Smooth muscle cell (in vitro differentiated cells): ENCODE data around the gene PLCD3. TPM values are rescaled to one million over a fixed set of nuclear protein-coding genes. Genes with fewer than 3 reads are reported as not detected.

Experiments used
- DNase-seq: peaks from one replicate; lab custom pipeline; 2025; ENCODE audit not compliant: unreplicated experiment; lab: John Stamatoyannopoulos, UW
- H2AFZ ChIP-seq: fragments of 200-600 bp; sonication (generic); 2 replicates; pipeline ENCODE4 v1.6.0; 2016; ENCODE audit warnings: antibody characterized with exemption, low read depth, mild to moderate bottlenecking
- H3F3A ChIP-seq: fragments of 200-600 bp; sonication (generic); 2 replicates; pipeline ENCODE4 v1.6.0; 2017; ENCODE audit warnings: antibody characterized with exemption, low read depth
- H3K27ac ChIP-seq: fragments of 200-600 bp; sonication (generic); 2 replicates; pipeline ENCODE4 v1.5.1; 2016; ENCODE audit warnings: low read depth, mild to moderate bottlenecking
- H3K27me3 ChIP-seq: fragments of 200-600 bp; sonication (generic); 2 replicates; pipeline ENCODE4 v1.6.1; 2016; ENCODE audit warnings: low read depth, mild to moderate bottlenecking
- H3K36me3 ChIP-seq: fragments of 200-600 bp; sonication (generic); 2 replicates; pipeline ENCODE4 v1.5.1; 2016; ENCODE audit warnings: low read depth
- H3K4me1 ChIP-seq: fragments of 200-600 bp; sonication (generic); 2 replicates; pipeline ENCODE4 v1.5.1; 2016; ENCODE audit warnings: low read depth
- H3K4me2 ChIP-seq: fragments of 200-600 bp; sonication (generic); 2 replicates; pipeline ENCODE4 v1.6.0; 2016; ENCODE audit warnings: mild to moderate bottlenecking
- H3K4me3 ChIP-seq: fragments of 200-600 bp; sonication (generic); 2 replicates; pipeline ENCODE4 v1.5.1; 2016; ENCODE audit warnings: mild to moderate bottlenecking
- H3K79me2 ChIP-seq: fragments of 200-600 bp; sonication (generic); 2 replicates; pipeline ENCODE4 v1.6.0; 2016; ENCODE audit warnings: low read depth, mild to moderate bottlenecking
- H3K9ac ChIP-seq: fragments of 200-600 bp; sonication (generic); 2 replicates; pipeline ENCODE4 v1.6.0; 2016; ENCODE audit warnings: low read depth
- H3K9me3 ChIP-seq: fragments of 200-600 bp; sonication (generic); replicated peaks from 2 replicates; pipeline ENCODE4 v1.5.1; 2016; ENCODE audit warnings: low read depth
- H4K20me1 ChIP-seq: fragments of 200-600 bp; sonication (generic); 2 replicates; pipeline ENCODE4 v1.6.0; 2016; ENCODE audit warnings: low read depth
- WGBS: methylation state at CpG from one replicate; pipeline ENCODE4 v1.1.7; 2016; ENCODE audit warnings: low lambda C conversion rate; 5-methylcytosine and 5-hydroxymethylcytosine counted together
- polyA plus RNA-seq: library from polyadenylated mRNA; unstranded; fragments of >200 nt; fragmentation: Nextera tagmentation; extraction: Ambion mirVana; gene quantifications from 2 replicates; pipeline ENCODE4 v1.2.1, GENCODE V29; 2016
- total RNA-seq: library from RNA; depleted of rRNA; stranded (reverse); fragments of >200 nt; gene quantifications from 2 replicates; pipeline ENCODE4 v1.2.3, GENCODE V29; 2014
- TF ChIP-seq, protein P1 (sequence below): fragments of 200-600 bp; sonication (generic); IDR thresholded peaks from 2 replicates; pipeline ENCODE4 v1.5.1; 2017; ENCODE audit warnings: borderline replicate concordance, mild to moderate bottlenecking, antibody characterized with exemption; ENCODE audit not compliant: insufficient read depth, poor library complexity, severe bottlenecking

Gene PLCD3, protein sequence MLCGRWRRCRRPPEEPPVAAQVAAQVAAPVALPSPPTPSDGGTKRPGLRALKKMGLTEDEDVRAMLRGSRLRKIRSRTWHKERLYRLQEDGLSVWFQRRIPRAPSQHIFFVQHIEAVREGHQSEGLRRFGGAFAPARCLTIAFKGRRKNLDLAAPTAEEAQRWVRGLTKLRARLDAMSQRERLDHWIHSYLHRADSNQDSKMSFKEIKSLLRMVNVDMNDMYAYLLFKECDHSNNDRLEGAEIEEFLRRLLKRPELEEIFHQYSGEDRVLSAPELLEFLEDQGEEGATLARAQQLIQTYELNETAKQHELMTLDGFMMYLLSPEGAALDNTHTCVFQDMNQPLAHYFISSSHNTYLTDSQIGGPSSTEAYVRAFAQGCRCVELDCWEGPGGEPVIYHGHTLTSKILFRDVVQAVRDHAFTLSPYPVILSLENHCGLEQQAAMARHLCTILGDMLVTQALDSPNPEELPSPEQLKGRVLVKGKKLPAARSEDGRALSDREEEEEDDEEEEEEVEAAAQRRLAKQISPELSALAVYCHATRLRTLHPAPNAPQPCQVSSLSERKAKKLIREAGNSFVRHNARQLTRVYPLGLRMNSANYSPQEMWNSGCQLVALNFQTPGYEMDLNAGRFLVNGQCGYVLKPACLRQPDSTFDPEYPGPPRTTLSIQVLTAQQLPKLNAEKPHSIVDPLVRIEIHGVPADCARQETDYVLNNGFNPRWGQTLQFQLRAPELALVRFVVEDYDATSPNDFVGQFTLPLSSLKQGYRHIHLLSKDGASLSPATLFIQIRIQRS
- 24.0 and 43.3 TPM in 2 replicates for total RNA-seq
- polyA plus RNA-seq: 33.4 and 33.7 TPM in 2 replicates

DNA sequence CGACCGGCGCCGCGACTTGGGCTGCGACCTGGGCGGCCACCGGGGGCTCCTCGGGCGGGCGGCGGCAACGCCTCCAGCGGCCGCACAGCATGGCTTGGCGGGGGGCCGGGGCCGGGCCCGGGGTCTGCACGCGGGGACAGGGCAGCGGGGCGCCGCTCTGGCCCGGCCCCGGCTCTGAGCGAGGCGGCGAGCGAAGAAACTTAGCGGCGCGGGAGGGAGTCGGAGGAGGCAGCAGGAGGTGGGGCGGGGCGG is at the start of gene PLCD3:
Gene PLCD3 (minus strand): TSS at position 196 of the 252 bp plus-strand sequence. CDS start 105 bp downstream, at position 91.
- TF ChIP-seq, protein P1, sequence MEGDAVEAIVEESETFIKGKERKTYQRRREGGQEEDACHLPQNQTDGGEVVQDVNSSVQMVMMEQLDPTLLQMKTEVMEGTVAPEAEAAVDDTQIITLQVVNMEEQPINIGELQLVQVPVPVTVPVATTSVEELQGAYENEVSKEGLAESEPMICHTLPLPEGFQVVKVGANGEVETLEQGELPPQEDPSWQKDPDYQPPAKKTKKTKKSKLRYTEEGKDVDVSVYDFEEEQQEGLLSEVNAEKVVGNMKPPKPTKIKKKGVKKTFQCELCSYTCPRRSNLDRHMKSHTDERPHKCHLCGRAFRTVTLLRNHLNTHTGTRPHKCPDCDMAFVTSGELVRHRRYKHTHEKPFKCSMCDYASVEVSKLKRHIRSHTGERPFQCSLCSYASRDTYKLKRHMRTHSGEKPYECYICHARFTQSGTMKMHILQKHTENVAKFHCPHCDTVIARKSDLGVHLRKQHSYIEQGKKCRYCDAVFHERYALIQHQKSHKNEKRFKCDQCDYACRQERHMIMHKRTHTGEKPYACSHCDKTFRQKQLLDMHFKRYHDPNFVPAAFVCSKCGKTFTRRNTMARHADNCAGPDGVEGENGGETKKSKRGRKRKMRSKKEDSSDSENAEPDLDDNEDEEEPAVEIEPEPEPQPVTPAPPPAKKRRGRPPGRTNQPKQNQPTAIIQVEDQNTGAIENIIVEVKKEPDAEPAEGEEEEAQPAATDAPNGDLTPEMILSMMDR: no peak
- H2AFZ ChIP-seq: peak within 1 kb of the TSS; percentile 74
- WGBS: 0% methylated on average over 13 of the region's 36 CpGs
- no peaks in the 10 kb centered on the region for H4K20me1 ChIP-seq
- H3K27ac ChIP-seq: peak within 1 kb of the TSS; percentile 87
- peaks cover 29% of the 10 kb centered on the region for H3K79me2 ChIP-seq
- H3F3A ChIP-seq: peaks cover 19% of the 10 kb centered on the region
- no peak for DNase-seq
- H3K4me2 ChIP-seq: peak within 1 kb of the TSS; percentile 95
- H3K4me1 ChIP-seq: peaks cover 24% of the 10 kb centered on the region
- peak within 1 kb of the TSS; percentile 85 for H3K9ac ChIP-seq
- peak within 1 kb of the TSS; percentile 94 for H3K4me3 ChIP-seq
- H3K36me3 ChIP-seq: no peaks in the 10 kb centered on the region
- no peaks in the 10 kb centered on the region for H3K9me3 ChIP-seq
- no peaks in the 10 kb centered on the region for H3K27me3 ChIP-seq

DNA sequence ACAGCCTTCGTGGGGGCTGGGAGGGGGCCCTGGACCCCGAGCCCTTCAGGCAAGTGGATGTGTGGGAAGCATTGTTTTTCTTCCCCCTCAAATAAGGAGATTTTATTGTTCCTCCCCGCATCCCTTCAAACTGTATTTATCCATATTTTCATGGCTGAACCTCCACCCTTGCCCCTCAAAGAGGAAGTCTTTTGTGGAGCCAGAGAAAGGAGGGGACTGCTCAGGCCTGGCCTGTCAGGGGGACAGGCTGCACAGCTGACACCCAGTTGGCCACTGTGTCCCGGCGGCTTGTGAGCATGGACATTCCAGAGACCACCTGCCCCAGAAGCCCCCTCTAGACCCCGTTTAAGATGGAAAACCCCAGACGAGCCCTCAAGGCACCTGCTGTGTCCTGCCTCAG is 45.2 kb upstream of the PLCD3 start:
- Histone ChIP-seq H2AFZ (no peak overlapping the region), H3K9me3 (no peaks in the 10 kb centered on the region), H3K27me3 (no peaks in the 10 kb centered on the region), H3F3A (no peaks in the 10 kb centered on the region), H3K9ac (no peak overlapping the region), H3K4me3 (no peak overlapping the region), H3K79me2 (no peaks in the 10 kb centered on the region), H3K4me1 (peaks cover 5% of the 10 kb centered on the region), H3K36me3 (no peaks in the 10 kb centered on the region), H3K27ac (no peak overlapping the region), H3K4me2 (no peak overlapping the region), H4K20me1 (no peaks in the 10 kb centered on the region)
- TF ChIP-seq, protein P1: no peak
- WGBS: 81% methylated on average over 7 of the region's 7 CpGs
- no peak for DNase-seq

DNA sequence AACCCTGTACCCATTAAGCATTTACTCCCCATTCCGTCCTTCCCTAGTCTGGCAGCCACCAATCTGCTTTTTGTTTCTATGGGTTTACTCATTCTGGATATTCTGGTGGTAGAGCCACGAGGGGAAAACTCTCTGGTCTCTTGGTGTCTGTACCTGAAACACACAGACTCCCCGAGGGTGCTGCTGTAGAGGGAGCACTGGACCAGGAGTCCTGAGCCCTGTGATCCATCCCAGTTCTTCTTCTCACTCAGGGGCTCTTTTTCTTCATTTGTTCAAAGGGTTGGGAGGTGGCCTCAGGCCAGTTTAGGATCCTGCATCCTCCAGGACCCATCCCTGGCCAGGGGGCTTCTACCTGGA is 43.4 kb upstream of the PLCD3 start:
- no peaks in the 10 kb centered on the region for H3K36me3 ChIP-seq
- peak overlapping the region; percentile 20 for H3K4me2 ChIP-seq
- H3K9me3 ChIP-seq: no peaks in the 10 kb centered on the region
- H3K9ac ChIP-seq: no peak overlapping the region
- peaks cover 23% of the 10 kb centered on the region for H3K4me1 ChIP-seq
- no peaks in the 10 kb centered on the region for H3K79me2 ChIP-seq
- H3K4me3 ChIP-seq: no peak overlapping the region
- TF ChIP-seq, protein P1: no peak
- WGBS: 84% methylated on average over 3 of the region's 3 CpGs
- no peak overlapping the region for H3K27ac ChIP-seq
- H3F3A ChIP-seq: peaks cover 5% of the 10 kb centered on the region
- no peaks in the 10 kb centered on the region for H3K27me3 ChIP-seq
- no peak overlapping the region for H2AFZ ChIP-seq
- no peak for DNase-seq
- no peaks in the 10 kb centered on the region for H4K20me1 ChIP-seq
